HG02870 (cell line): ENCODE measurements around the gene DCUN1D2.
"Not testable (repeated sequence)": the region's sequence is repeated elsewhere in the genome, so short reads cannot be mapped to it uniquely, and the experiment has no call there.

Experiments
- ATAC-seq: cut with Tn5 transposase; IDR thresholded peaks from one replicate; pipeline ENCODE4 v1.9.1; 2021; ENCODE audit warnings: mild to moderate bottlenecking, moderate library complexity; ENCODE audit not compliant: unreplicated experiment

The DCUN1D2 gene

GRCh38 chr13:113491982-113492381 lies 1.5 kb upstream of the DCUN1D2 start:
- no peak for ATAC-seq

GRCh38 chr13:113491418-113491883 lies 940 bp upstream of the DCUN1D2 start:
- ATAC-seq = no peak

- peak; percentile 19 for ATAC-seq
Measured at GRCh38 chr13:113489549-113490495, 689 bp downstream of the DCUN1D2 start.

- ATAC-seq = no peak
Measured at GRCh38 chr13:113489171-113489548, 1.4 kb downstream of the DCUN1D2 start.

DNA sequence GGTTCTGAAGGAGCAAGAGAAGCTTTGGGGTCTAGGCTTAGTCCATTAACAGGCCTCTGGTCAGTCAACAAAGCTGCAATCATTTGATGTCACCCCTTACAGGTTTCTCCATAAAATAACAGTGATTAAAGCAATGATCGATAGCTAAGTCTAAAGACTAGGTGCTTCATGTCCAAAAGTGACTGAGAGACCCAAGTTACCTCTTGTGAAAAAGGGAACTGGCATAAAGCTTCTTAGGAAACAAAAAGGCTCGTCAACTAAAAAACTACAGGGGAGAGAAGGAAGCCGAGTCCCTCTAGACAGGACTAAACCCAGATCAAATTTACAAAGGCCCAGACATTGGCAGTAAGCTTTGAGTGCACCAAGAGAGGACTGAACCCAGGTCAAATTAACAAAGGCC lies 2.2 kb downstream of the DCUN1D2 start:
- ATAC-seq = no peak

GRCh38 chr13:113486698-113487097 lies 3.8 kb downstream of the DCUN1D2 start:
- no peak for ATAC-seq

DNA sequence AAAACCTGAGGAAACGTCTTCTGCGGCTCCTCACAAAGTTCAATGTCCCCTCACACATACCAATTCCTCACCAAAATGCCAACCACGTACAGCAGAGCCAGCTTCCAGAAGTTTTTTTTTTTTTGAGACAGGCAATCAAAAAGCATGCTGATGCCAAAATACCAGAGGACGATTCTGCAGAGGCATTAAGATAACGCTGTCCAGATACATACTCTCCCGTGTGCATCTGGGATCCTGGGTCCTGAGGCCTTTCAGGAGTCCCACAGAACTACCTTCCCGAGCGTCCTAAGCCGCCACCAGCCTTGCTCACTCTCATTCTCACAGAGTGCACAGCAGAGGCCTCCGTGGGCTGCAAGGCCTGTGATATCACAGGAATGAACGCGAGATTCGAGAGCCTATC lies 5.0 kb downstream of the DCUN1D2 start:
- ATAC-seq = no peak

DNA sequence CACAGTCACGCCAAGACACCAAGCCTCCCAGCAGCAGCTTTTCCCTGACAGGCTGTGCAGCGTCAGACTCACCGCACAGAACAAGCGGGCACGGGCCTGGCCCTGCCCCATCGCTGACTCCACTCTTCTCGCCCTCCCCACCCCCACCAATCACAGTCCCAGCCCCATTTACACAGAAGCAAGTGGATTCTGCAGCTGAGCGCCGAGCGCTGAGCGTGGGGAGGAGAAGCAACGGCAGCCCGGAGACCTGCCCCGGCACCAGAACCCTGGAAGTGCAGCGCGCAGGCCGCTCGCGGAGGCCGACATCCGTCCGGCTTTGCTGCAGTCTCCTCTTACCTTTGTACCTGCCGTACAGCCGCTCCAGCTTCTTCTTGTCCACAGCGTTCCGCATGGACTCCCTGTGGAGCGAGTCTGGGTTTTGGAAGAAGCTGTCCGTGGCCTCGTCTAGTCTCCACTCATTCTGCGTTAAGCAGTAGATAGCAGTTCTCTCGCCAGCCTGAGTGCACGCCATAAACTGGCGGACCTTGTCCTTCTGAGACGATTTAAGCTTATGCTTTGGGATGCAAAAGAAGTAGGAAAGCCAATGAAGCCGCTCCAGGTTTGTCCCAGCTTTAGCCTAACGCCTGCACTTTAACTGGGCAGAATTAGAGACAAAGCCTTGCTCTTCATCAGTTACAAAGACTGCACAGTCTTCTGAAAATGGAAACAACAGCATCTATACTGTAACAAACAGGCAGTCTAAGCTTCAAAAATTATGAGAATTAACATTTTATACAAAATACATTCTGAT lies 6.8 kb downstream of the DCUN1D2 start:
- no peak for ATAC-seq

GRCh38 chr13:113483081-113483480 lies 7.4 kb downstream of the DCUN1D2 start:
- ATAC-seq = no peak

DNA sequence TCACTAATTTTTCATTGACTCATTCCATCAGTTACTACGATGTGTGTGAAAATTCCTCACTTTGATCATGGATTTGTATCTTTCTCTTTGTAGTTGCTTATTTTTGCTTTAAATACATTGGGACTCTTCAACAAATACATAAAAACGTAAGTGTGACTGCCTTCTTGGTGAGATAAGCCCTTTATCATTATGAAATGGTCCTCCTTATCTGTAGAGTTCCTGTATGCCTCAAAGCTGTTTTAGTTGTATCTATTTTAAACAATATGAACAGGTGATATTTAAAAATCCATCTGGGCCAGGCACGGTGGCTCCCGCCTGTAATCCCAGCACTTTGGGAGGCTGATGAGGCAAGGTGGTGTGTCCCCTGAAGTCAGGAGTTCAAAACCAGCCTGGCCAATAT lies 11.3 kb downstream of the DCUN1D2 start:
- ATAC-seq = no peak

DNA sequence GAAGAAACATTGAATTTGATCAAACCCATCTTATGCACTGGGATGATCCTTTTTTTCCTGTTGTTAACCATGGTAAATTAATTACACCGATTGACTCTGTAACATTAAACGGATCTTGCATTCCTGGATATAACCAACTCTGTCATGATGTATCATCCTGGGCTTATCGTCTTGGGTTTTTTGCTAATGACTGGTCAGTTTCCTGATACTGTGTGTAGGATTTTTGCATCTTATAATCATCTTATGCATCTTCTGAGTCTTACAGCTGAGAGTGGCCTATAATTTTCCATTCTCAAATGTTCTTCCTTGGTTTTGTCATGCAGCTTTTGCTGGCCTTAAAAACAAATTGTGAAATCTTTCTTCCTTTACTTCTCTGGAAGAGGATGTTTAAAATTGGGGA lies 12.8 kb downstream of the DCUN1D2 start:
- no peak for ATAC-seq

- ATAC-seq = no peak
Measured at GRCh38 chr13:113476811-113477210, 13.7 kb downstream of the DCUN1D2 start.

DNA sequence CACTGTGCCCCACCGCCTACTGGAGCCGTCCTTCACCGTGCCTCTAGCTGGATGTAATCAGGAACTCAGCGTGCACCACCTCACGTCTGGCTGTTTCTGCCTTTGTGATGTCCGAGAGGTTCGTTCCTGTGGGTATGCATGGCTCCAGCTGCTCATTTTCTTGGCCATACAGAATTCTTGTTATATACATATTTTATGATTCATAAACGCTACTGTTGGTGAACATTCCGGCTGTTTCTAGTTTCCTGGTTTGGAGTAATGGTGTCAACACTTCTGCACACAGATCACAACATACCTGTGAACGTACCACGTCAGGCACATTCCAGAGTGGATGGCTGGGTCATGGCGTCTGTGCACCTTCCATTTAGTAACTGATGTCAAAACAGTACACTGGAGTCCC lies 14.6 kb downstream of the DCUN1D2 start:
- ATAC-seq = no peak

DNA sequence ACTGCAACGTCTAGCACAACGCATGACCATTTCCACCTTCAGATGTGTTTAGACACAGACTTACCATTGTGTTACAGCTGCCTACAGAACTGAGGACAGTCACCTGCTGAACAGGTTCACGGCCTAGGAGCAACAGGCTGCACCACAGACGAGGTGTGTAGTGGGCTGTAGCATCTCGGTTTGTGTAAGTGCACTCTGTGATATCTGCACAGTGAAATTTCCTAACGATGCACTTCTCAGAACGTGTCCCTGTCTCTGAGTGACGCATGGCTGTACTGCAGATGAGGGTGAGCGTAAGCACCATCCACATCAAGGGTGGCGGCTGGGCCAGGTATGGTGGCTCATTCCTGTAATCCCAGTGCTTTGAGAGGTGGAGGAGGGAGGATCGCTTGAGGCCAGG lies 15.2 kb downstream of the DCUN1D2 start:
- no peak for ATAC-seq

DNA sequence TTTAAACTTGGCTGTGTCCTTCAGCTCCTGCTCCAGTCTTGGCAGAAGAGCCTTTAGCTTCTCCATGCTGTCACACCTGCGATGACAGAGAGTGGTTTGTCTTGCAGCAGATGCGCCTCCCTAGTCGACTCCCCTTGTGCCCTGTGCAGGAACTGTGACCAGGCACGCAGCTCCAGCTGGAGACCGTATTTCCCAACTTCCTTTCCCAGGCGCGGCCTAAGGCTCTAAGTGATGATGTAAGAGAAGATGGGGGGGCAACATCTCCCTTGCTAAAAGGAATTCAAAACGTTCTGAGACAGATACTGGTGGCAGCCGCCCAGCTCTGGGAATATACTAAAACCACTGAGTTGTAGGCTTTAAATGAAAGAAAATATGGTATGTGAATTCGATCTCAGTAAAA lies 16.3 kb downstream of the DCUN1D2 start:
- ATAC-seq = no peak

GRCh38 chr13:113472355-113473025 lies 18.0 kb downstream of the DCUN1D2 start:
- ATAC-seq = no peak

DNA sequence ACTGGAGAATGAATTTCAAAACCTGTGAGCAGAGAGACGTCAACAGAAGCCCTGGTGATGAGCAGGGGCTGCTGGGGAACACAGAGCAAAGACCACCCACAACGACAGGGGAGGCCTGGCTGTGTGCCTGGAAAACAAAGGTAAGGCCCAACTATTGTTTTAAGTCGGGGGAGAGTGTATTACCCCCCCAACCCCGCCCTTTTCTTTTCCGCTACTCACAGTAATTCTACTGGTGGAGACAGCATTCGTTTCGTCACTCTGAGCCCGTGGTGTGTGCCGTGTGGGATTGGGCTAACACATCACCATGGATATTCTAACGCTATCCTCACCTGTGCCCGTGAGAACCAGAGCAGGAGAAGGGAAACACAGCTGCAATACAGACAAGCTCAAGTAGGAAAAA lies 18.7 kb downstream of the DCUN1D2 start:
- no peak for ATAC-seq

DNA sequence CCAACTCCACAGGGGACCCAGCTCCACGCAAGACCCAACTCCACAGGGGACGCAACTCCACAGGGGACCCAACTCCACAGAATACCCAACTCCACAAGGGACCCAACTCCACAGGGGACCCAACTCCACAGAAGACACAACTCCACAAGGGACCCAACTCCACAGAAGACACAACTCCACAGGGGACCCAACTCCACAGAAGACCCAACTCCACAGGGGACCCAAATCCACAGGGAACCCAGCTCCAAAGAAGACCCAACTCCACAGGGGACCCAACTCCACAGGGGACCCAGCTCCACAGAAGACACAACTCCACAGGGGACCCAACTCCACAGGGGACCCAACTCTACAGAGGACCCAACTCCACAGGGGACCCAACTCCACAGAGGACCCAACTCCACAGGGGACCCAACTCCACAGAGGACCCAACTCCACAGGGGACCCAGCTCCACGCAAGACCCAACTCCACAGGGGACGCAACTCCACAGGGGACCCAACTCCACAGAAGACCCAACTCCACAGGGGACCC lies 19.8 kb downstream of the DCUN1D2 start:
- ATAC-seq = not testable (repeated sequence)

DNA sequence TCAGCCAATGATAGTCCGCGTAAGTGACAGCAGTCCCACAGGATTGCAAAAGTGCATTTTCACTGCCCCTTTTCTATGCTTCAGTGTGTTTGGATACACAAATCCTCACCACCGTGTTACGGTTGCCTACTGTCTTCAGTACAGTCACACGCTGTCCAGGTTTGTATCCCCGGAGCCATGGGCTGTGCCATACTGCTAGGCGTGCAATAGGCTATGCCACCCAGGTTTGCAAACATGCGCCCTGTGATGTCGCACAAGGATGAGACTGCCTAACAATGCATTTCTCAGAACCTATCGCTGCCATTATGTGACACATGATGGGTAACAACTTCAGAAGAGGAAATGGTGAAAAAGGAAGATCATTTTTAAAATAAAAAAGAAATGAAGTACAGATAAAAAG lies 20.4 kb downstream of the DCUN1D2 start:
- no peak for ATAC-seq

DNA sequence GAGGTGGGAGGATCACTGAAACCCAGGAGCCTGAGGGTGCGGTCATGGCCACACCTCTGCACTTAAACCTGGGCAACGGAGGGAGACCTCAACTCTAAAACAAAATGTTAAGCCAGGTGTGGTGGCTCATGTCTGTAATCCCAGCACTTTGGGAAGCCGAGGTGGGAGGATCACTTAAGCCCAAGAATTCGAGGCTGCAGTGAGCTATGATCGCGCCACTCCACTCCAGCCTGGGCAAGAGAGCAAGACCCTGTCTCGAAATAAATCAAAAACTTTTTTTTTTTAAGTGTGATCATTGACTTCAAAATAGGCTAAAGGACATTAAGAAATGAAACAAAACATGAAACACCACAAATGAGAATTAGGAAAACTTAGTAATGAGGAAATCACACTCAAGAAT lies 20.9 kb downstream of the DCUN1D2 start:
- no peak for ATAC-seq
